GM21723 (cell line): ENCODE data around the gene TRAF3.

Source experiments
- ATAC-seq: cut with Tn5 transposase; IDR thresholded peaks from one replicate; pipeline ENCODE4 v1.9.1; 2021; ENCODE audit warnings: mild to moderate bottlenecking, moderate library complexity; ENCODE audit not compliant: unreplicated experiment

TRAF3 gene

DNA sequence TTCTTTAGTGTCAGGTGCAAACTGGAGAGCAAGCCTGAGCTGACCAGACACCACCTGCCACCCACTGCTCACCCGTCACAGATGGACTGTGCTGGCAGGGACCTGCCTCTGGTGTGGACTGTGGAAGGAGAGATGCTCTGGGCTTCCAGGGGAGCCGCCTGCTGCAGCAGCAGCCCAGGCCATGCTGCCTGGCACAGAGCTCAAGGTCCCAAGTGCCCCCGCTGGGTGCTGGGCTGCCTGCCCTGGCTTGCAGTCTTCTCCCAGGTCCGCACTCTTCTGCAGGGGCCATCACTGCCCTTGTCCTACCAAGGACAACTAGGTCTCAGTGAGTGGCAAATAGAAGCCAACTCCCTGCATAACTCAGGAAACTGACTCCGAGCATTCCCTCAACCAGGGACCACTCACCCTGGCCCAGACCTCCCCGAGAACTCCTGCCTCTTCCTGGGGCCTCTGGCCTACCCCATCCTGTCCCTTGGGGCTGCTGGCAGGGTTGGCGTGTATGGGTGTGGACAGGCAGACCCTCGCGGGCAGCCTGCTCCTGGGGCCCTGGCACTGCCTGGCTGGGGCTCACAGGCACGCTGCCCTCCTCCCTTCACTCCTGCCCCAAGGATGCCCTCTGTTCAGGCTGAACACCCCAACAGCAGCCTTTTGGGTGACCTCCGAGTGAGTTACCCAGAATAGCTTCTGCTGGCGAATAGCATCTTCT is 154.5 kb downstream of the TRAF3 start:
- no peak for ATAC-seq

DNA sequence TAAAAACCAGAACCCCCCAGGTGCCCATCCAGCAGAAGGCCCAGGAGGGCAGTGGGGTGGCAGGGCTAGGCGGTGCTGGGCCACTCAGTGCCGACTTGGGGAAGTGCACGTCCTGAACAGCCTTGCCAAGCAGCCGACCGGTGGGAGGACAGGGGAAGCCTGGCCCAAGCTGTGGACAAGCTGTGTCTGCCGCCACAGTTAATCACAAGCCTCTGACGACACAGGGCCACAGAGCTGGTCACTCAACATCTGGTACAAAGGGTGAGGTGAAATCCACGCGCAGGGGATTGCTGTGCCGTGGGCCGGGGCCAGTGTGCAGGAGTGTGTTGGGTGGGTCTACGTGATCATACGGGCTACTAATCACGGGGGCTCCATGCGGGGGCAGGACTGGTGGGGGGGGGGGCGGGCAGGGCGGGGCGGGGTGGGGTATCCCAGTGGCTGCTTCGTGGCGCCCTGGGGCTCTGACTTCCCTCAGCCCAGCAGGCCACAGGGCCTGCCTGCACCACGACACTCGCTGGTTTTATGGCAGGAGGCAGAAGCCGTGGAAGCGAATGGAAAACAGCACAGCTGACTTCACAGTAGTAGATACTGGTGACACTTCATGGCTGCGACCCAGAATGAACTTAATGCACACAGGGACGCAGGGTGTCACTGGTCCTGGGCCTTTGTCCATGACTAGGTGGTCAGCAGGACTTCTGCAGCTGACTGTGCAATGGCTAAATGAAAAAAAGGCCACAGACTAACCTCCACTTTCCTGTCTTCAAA is 155.4 kb downstream of the TRAF3 start:
- ATAC-seq, result no peak

DNA sequence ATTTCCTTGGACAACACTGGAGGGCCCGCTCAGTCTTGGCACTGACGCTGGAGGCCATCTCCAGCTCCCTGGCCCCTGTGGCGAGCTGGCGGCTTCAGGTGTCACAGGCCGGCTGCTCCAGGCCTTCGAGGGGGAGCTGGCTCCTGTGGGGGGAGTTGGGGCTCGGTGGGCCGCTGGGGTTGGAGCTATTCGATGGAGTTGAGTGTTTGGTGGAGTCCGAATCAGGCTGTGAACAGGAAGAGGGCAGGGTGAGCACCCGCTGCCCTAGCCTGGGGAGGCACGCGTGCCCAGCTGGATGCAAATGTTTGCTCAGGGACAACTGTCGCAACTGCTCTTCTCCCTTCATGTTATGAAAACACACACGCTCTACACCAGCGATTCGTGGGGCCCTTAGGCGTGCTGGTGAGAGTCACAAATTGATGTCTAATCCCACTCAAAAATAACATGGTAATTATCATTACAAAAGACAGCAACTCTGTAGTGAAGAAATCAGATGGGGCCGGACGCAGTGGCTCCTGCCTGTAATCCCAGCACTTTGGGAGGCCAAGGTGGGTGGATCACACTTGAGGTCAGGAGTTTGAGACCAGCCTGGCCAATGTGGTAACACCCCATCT is 156.5 kb downstream of the TRAF3 start:
- no peak for ATAC-seq

DNA sequence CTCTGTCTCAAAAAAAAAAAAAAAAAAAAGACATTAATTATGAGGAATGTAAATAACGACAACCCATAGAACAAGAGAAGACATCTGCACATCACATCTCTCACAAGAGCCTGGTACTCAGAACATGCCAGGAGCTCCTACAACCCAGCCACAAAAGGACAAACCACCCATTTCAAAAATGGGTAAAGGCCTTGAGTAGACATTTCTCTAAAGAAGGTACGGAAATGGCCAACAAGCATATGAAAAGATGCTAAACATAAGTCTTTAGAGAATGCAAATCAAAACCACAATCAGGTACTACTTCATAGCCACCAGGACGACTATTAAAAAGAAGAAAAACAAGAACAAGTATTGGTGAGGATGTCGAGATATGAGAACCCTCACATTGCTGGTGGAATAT is 158.5 kb downstream of the TRAF3 start:
- ATAC-seq, result no peak

DNA sequence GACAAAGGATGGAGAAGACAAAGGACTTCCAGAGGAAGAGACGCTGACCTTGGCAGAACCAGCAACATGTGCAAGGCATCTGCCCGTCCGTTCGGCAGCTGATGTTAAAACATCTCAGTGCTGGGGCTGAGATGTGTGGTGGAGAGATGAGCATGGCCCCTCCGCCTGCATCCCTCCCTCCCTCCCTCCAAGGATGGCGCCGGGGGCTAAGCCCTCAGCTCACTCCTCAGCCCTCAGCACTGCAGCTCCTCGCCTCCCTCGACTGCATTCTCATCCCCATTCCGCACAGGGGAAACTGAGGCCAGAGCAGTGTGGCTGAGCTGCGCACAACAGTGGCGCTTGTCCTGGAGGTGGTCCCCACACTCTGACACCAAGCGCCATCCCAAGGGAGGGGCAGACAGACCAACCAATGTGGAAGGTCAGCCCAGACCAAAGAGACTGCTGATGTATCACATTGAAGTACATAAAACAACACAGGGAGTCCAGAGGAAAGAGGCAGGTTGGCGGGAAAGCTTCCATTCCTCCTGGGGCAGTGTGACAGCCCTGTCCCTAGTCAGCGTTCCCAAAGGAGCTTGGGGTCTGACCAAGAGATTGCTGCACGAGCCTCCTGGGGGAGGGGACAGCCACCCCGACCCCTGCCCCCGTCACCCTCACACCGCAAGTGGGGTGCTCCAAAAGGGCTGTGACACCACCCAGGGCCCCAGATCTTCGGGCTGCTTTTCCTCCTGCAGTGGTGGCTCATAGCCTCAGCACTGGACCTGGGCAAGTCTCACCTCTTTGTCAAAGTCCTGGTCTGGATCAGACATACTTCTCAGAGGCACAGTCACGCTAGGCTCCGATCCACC is 160.3 kb downstream of the TRAF3 start:
- ATAC-seq, result no peak

DNA sequence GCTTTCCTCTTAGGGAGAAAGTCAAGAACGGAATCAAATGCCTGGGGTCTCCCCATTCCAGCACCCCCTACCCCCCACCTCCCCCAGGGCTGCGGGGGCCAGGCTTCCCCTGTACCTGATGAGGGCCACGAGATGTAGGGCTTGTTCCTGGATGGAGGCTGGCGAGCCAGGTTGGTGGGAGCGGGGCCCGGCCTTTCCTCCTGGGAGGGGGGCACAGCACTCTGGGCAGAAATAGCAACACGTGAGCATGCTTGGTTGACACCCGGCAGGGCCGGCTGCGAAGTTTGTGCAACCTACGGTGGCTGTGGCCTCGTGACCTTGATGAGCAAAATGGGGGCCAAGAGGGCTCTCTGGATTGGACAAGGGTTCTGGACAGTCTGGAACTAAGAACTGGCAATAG is 160.9 kb downstream of the TRAF3 start:
- ATAC-seq, result no peak

DNA sequence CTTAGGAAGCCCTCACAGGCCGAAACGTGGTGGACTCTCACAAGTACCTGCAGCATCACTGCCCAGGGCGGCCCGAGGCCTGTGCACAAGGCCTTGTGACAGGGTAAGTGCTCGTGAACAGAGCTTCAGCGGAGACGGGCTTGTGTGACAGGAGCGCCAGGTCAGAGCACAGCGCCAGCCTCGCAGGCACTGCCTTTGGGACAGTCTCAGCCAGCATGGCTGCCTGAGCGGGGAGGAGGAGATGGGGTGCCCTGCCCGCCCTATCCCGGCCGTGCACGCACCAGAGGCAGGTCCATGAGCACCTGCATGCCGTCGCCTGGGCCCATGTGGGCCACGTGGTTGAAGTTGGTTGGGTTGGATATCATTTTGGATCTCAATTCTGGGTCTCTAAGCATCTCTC is 162.1 kb downstream of the TRAF3 start:
- no peak for ATAC-seq

DNA sequence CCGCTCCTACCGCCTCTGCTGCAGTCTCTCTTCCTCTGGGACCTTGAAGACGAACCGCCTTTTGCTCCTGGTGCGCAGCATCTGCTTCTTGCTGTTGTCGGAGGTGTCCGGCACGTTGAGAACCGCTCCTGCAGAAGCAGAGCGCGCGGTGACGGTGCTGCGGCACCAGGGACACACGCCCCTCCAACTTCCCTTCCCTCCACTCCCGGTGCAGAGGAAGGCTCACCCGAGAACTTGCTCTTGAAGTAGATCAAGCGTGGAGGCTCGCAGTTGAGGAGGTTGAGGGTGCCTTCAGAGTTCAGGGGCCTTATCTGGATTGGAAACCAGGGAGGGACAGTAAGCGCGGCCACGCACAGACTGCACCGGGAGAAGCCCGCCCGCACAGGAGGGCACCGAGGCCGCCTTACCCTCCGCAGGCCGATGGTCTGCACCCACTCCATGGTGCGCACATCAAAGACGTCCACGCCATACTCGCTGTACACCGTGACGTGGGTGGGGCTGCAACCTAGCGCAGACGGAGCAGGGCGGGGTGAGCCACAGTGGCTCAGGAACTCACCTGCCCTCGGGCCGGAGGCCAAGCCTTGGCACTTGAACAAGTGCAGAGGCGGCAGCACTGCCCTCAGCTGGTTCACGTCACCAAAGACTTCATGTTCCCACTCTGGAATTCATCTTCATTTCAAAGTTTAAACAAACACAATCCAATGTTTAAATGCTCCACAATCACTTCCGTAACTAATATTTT is 162.7 kb downstream of the TRAF3 start:
- ATAC-seq, result no peak

DNA sequence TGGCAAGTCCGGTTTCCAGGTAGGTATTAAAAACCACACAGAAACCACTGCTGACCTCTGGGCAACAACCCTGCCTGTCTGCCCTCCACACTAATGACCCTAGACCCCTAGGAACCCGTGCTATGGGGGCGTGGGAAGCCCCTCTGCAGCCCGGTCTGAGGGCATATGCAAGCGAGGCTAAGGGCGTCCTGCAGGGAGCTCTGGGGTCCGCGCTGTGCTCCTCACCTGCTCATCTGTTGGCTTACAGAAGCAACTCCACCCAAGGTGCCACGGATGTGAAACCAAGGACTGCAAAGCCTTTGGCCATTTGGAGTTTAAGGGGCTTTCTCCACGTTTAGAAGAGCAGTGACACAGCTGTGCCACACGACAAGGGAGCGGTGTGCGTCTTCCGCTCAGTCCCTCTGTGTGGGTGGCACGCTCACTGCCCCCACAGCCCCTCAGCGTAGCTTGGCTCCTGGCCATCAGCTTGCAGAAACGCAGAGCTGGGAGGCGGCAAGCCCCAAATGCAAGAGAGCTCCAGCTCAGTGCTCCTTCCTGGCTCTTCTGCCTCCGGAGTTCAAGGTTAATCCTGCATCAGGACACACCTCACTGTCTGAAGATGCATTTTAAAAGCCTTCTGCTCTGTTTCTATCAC is 163.6 kb downstream of the TRAF3 start:
- ATAC-seq, result no peak

DNA sequence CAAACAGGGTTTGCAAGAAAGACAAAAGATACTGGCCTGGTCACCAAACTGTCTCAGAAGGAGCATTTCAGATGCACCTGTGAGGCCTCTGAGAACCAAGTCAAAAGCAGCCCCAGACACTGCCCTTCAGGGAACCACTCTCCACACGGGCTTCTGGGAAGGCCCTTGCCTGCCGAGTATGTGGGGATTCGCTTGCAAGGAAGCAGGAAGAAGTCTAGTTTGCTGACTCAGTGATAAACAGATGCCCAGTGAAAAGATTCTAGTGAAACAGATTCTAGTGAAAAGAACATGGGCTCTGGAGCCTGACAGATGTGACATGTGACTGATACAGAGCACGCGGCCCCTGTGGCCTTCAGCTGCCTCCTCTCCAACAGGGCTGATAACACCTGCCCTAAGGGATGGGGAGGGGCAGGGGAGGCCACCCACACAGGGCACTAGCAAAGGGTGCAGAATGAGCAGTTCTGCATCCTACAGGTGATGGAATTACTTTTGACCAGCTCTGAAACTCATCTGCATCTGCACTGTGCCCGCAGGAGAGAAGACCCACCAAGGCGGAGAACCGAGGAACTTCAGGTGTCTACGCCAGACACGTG is 164.3 kb downstream of the TRAF3 start:
- ATAC-seq, result no peak

DNA sequence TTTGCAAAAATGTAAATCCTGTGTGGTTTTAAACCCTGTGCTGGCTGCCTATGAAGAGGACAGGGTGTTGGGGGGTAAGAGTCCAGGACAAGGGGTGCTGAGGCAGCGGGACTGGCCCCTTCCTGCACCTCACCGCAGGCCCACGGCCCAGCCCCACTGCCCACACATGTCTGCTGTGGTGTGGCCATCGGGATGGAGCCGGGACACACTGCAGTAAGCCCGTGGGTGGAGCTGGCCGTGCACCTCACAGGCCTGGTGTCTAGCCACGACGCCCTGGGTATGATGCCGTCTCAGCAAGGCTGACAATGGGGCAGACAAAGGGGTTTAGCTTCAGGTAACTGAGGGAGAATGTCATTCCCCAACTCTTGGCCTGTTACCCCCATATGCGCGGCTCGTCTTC is 164.8 kb downstream of the TRAF3 start:
- ATAC-seq, result no peak

DNA sequence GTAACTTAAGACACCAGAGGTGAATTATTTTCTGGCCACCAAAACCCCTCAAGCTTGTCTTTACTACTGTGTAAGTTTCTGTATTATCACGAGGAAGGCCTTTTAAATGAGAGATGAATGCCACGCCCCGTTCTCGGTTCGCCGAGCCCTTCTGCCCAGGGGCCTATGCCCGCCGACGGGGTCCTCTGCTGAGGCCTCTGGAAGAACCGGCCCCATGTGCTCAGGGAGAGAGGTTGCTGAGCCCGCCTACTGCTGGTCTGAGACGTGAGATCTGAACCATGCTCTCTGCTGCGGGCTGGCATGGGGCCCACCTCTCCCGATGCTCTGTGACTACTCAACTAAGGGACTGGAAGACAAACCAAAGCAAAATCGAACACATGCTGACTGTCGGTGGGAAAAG is 166.2 kb downstream of the TRAF3 start:
- ATAC-seq, result no peak

DNA sequence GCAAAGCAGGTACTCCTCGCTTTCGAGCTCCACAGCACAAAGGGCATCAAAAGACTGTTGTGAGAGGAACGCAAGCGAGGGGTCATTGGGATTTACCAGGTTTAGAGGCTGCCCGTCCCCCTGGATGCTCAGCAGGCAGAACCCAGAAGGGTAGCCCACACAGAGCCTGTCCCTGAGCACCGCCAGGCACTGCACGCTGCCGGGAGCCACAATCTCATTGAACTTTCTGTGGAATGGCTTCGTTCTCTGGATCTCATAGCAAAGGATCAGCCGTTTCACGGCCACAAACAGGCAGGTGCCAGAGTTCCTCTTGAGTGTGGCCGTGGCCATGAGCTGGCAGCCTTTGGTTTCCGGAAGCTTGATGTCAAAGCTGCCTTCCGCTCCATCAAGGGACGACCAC is 166.7 kb downstream of the TRAF3 start:
- no peak for ATAC-seq

DNA sequence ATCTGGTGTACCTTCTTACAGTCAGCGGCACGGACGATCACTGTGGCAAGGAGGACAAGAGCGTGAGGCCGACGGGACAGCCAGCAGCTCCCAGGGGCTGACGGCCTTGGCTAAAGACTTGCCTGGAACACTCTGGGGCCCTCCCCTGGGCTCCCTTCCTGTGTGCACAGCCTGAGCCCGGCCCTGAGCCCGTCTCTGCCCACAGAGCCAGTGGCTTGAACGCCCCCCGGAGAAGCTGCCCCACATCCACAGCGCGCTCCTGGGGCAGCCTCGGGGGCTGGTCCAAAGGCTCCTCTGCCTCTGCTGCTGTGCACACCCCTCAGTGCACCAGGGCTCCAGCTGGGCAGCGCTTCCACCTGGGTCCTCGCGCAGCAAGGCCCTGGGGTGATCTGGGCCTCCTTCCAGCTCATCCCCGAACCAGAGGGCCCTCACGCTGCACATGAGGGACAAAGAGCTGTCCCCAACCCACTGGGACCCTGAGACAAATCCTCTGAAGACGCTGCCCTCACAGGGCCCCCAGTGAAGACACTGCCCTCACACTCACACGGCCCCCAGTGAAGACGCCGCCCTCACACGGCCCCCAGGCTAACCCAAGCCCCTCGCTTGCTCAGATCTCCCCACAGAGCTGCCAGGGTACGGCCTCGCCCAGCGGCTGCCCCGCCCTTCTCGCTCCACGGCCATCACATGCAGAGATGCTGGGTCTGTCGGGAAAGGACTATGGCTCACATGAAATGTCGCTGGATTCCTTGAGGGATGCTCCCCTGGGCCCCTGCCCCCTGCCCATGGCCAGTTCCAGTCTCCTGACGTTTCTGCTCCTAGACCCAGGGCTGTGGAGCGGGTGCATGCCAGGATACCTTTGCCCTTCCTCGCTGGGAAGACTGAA is 167.4 kb downstream of the TRAF3 start:
- no peak for ATAC-seq

DNA sequence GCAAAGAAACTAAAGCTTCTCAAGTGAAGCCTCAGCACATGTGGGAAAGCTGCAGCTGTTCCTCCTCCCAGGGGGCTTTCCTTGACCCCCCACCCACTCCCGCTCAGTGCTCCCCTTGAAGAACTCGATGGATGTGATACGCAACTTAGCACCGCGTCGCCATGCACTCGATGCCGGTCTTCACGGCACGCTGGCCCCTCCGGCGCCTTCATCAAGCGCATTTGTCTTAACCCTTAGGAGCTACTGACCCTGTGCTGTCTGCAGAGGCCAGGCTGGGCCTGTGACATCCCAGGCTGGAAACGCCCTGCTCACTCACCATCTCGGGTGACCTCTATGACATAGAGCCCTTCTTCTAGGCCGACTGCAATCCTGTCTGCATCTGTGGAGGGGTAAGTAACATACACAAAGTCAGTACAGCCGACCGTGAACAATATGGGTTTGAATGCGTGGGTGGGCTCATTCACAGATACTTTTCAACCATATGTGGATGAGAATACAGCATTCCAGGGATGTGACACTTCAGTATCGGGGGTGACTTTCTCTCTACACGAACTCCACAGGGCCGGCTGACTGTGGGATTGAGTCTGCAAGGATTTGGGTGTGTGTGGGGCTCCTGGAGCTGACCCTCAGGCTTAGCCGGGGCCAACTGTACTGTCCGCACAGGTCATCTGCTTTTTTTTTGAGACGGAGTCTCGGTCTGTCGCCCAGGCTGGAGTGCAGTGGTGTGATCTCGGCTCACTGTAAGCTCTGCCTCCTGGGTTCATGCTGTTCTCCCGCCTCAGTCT is 168.3 kb downstream of the TRAF3 start:
- ATAC-seq, result no peak

DNA sequence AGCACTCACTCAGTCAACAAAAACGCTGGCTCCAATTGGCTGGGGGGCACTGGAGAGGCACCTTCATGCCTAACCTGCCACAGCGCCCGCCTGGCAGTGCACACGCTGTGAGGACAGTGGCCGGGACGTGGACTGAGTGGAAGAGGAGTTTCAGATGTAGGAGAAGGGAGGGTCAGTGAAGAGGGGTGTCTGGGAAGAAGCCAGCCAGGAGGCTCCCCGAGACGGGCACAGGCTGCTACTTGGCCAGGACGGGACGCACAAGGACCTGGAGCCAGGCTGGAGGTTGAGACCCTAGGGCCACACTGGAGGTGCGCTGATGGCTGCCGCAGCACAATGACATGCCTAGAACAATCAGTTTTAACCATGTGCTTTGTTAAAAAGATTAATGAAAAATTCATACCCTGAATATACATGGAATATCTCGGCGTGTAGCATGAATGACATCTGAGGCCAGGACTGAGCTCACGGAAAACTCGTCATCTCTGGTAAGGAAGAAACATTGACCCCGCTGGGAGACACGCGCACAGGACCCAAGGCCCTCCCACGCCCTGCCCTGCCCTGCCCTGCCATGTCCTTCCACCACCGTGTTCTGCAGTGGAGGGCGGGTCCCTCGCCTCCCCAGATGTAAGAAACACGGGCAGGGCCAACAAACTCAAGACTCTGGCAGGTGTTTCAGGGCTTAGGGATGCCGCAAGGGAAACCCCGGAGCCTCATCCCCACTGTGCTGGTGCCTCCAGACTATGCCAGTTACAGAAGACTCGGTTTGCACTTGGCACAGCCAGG is 170.3 kb downstream of the TRAF3 start:
- no peak for ATAC-seq

DNA sequence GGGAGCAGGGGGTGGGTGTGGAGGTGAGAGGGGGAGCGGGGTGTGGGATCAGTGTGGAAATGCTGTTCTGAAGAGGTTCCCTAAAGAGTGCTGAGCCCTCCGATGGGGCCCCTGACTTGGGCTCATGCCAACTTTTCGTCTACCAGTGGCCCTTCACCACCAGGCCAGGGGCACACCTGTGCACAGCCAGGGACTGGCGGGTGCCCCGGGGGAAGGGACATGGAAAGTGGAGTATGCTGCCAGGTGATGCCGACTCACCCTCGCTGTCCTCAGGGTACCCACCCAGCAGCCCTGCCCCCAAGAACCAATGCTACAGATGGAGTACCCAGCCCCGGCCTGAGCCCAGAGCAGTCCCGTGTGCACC is 171.4 kb downstream of the TRAF3 start:
- ATAC-seq, result no peak
